BJ (cell line): Measurements from ENCODE around the gene LRRTM2. TPM values are rescaled to one million over a fixed set of nuclear protein-coding genes. Genes with fewer than 3 reads are reported as not detected.

ENCODE experiments used
- polyA plus RNA-seq: library from polyadenylated mRNA; depleted of rRNA; stranded (reverse); fragments of >200 nt; gene quantifications from 2 replicates; pipeline ENCODE4 v1.2.3, GENCODE V29; 2011; rRNA removed

The LRRTM2 gene
- polyA plus RNA-seq, 1 experiment = 0.02 TPM

Other genes starting within 250 kb of the LRRTM2 start
- 122 and 169 TPM in 2 replicates for gene CTNNA1, start 121.9 kb downstream of the LRRTM2 start, polyA plus RNA-seq